T-helper 1 cell treated with Interleukin-12 subunit alpha and Interleukin-12 subunit beta and Interleukin-4 antibody, amounts not matched to agents 30 μg/mL and 1 μg/mL, for 36 hours (primary cell): ENCODE results near the gene PLEKHJ1.
A peak's percentile ranks its signal among the peaks of the same experiment; 100 is the strongest.

Experiments
- H3K27ac Mint-ChIP-seq: one replicate; pipeline ENCODE4 v1.8.0; 2021; ENCODE audit warnings: mild to moderate bottlenecking, mixed read lengths
- H3K27me3 Mint-ChIP-seq: one replicate; pipeline ENCODE4 v1.8.0; 2021; ENCODE audit warnings: low read depth, mixed read lengths
- H3K36me3 Mint-ChIP-seq: one replicate; pipeline ENCODE4 v1.8.0; 2021; ENCODE audit warnings: low read depth, mixed read lengths
- H3K4me1 Mint-ChIP-seq: one replicate; pipeline ENCODE4 v1.8.0; 2021; ENCODE audit warnings: low read depth, mixed read lengths
- H3K4me3 Mint-ChIP-seq: one replicate; pipeline ENCODE4 v1.8.0; 2021; ENCODE audit warnings: mild to moderate bottlenecking, moderate library complexity, mixed read lengths
- H3K9me3 Mint-ChIP-seq: one replicate; pipeline ENCODE4 v1.8.0; 2021; ENCODE audit warnings: mixed read lengths

Gene PLEKHJ1

DNA sequence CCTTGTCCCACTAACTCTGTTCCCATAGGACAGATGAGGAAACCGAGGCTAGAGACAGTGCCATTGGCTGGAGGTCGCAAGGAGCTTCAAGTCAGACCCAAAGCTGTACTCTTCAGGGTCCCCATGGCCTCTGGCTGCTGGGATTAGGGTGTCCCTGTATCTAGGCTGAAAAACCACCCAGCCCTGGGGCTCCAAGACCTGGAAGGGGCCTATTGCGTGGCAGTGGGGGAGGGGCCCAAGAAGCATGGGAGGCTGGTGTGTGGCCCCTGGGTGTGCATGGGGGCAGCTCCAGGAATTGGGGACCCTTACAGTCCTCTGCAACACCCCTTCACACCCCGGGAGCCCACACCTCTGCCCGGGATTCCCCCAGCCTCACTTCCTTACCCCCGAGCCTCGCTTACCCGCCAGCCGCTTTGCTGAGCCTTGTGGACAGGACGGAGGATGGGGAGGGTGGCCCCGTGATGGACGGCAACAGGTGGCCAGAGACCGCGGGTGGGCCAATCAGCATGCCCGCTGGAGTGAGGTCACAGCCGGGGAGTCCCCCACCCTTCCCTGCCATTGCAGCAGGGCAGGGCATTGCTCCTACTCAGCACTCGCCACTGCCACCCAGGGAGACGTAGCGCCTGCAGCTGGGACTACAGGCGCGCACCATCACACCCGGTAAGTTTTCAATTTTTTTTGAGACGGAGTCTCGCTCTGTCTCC lies 20.0 kb upstream of the PLEKHJ1 start, which contains the start of gene JSRP1:
TSS of gene JSRP1 (minus strand) at position 436 of the 704 bp plus-strand sequence. CDS start 1,103 bp downstream, outside the sequence.
- no peaks in the 10 kb centered on the region for H3K9me3 Mint-ChIP-seq
- peak within 1 kb of the TSS; percentile 99 for H3K27ac Mint-ChIP-seq
- H3K4me1 Mint-ChIP-seq = peaks cover 22% of the 10 kb centered on the region
- H3K4me3 Mint-ChIP-seq = no peak within 1 kb of the TSS
- peaks cover 8% of the 10 kb centered on the region for H3K27me3 Mint-ChIP-seq
- H3K36me3 Mint-ChIP-seq = no peaks in the 10 kb centered on the region

DNA sequence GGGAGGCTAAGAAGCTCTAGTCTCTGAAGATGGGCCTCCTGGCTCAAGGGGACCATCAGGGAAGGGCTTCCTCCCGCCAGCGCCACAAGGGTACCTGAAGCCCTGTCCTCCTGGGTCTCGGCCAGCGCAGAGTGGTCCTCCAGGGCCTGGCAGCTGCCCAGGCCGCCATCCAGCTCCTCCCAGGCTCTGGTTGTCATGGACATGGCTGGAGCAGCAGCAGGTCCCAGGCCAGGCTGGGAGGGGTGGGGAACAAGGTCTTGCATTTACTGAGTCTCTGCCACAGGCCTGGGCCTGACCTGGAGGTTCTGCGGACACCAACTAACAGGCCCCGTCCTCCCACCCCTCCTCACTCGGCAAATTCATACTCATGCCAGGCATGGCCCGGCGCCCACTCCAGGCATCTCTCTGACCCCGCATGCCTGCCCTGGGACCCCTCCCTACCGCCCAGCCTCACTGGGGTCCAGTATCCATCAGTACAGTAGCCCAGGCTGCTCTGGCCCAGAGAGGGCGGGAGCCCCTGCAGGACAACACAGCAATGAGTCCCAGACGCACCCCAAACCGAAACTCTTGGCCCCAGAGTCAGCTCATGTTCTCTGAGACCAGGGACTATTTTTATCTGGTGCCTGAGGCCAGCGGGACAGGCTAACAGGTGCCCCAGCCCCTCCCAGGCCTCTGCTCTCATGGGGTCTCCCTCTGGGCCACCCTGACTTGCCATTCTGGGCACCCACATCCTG lies 19.1 kb upstream of the PLEKHJ1 start:
- Mint-ChIP-seq H3K4me1 (peaks cover 19% of the 10 kb centered on the region), H3K27me3 (peaks cover 8% of the 10 kb centered on the region), H3K9me3 (no peaks in the 10 kb centered on the region), H3K36me3 (no peaks in the 10 kb centered on the region), H3K27ac (no peak overlapping the region), H3K4me3 (no peak overlapping the region)

DNA sequence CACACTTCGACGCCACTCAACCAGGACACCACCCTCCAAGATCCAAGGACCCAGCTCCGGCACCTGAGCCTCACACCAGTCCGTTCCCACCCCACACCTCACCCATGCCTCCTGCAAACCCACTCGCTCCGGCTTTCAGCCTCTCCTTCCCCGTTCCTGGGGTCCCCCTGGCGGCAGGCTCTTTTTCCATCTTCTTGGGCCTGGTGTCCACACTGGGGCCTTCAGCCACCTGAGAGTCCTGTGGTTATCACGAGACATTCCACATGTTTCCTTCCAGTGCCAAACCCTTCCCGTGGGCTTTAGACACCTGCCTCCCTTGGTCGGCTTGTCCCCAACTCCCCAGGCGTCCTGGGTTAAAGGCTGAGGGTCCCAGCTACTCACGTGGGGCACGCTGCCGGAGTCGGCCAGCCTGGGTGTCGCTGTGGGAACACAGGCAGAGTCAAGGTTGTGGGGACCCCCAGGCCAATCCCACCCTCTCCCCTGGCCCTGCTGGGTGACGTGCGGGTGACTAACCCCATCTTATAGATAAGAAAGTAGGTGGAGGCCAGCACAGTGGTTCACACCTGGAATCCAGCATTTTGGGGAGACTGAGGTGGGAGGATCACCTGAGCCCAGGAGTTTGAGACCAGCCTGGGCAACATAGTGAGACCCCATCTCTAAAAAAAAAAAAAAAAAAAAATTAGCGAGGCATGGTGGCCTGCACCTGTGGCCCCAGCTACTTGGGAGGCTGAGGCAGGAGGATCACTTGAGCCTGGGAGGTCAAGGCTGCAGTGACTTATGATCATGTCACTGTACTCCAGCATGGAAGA lies 18.1 kb upstream of the PLEKHJ1 start:
- Mint-ChIP-seq H3K36me3 (no peaks in the 10 kb centered on the region), H3K4me1 (peaks cover 17% of the 10 kb centered on the region), H3K27ac (no peak overlapping the region), H3K27me3 (peaks cover 8% of the 10 kb centered on the region), H3K4me3 (no peak overlapping the region), H3K9me3 (no peaks in the 10 kb centered on the region)

DNA sequence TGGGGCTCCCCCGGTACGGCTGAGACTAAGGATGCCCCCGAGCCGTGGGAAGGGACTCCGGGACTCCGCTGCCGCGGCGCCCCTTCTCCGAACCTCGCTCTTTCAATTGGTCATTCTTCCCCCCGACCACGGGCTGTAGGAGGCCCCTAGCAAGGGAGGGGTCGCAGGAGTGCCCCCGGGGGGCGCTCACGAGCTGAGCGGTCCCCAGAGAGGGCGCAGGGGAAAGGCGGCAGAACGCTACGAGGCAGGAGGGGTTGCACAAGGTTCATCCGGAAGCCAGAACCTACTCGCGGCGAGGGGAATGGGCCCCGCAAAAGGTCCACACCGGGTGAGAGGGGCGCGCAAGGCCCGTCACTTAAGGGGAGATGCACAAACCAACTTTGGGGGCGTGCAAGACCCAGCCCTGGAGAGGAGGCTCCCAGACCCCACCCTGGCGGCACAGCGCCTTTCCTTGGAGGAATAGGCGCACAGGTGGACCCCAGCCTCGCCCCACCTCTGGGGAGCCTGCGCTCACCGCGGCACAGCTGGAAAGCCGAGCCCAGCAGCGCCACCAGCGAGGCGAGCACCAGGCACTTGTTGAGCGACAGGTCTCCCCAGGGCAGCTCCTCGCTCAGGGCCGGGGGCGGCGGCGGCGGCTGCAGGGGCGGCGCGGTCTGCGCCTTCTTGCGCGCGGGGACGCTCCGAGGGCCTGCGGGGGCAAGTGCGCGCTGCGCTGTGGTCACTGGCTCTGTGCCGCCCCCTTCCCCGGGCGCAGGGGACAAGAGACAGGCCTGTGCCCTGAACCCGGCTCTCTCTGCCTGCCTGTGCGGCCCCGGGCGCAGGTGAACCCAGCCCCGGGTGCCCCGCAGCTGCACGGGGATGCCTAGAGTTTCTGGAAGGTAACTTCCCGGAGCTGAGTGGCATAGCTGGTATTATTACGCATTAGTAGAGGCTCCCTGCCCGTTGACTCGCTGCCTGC lies 17.3 kb upstream of the PLEKHJ1 start:
- H3K9me3 Mint-ChIP-seq = no peaks in the 10 kb centered on the region
- H3K36me3 Mint-ChIP-seq = peaks cover 3% of the 10 kb centered on the region
- H3K27ac Mint-ChIP-seq = no peak overlapping the region
- H3K4me1 Mint-ChIP-seq = peaks cover 11% of the 10 kb centered on the region
- peak overlapping the region; percentile 17 for H3K4me3 Mint-ChIP-seq
- peaks cover 8% of the 10 kb centered on the region for H3K27me3 Mint-ChIP-seq

DNA sequence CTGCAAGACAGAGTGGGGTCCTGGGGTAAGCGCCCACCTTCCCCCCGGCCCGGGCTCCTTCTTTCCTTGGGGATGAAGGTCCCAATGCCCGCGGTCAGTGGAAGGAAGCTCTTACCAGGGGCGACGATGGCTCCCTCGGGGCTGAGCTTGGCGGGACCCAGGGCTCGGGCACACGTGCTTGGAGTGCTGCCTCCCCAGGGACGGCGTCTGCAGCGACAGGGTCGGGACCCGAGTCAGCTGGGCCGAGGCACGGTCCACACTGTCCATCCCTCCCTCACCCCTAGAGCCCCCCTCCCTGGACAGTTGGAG lies 16.6 kb upstream of the PLEKHJ1 start:
- no peak overlapping the region for H3K27ac Mint-ChIP-seq
- peaks cover 5% of the 10 kb centered on the region for H3K4me1 Mint-ChIP-seq
- H3K4me3 Mint-ChIP-seq = peak overlapping the region; percentile 7
- peaks cover 4% of the 10 kb centered on the region for H3K36me3 Mint-ChIP-seq
- no peaks in the 10 kb centered on the region for H3K9me3 Mint-ChIP-seq
- peaks cover 8% of the 10 kb centered on the region for H3K27me3 Mint-ChIP-seq

DNA sequence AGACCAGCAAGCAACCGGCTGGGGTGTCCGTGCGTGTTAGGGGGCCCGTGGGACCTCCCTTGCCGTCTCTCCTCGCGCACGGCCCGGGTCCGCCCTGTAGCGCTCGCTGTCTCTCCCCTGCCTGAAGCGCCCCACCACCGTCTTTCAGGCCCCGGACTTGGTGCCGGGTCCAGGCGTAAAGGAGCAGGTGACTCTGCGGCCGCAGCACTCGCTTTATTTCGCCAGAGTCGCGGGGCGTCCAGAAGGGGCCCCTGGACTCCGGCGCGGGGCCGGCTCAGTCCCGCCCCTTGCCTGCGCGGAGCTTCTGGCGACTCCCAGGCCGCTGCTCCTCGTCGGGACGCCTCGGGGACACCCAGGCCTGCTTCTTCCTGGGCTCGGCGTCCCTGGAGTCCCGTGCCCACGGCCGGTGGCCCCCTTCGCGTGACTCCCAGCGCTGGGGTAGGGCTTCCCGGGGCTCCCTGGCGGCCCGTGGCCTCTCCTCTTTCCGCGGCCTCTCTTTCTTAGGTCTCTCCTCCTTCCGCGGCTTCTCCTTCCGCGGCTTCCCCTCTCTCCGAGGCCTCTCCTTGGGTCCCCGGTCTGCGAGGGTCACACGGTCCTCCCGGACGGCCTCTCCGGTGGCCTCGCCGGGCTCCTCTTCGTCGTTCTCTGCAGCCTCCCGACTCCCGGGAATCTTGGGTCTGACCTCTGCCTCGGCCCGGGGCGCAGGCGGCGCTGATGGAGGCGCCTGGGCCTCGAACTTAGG lies 16.1 kb upstream of the PLEKHJ1 start:
- peaks cover 4% of the 10 kb centered on the region for H3K36me3 Mint-ChIP-seq
- no peaks in the 10 kb centered on the region for H3K9me3 Mint-ChIP-seq
- H3K27me3 Mint-ChIP-seq = peaks cover 8% of the 10 kb centered on the region
- no peak overlapping the region for H3K27ac Mint-ChIP-seq
- peak overlapping the region; percentile 7 for H3K4me3 Mint-ChIP-seq
- H3K4me1 Mint-ChIP-seq = peaks cover 2% of the 10 kb centered on the region

DNA sequence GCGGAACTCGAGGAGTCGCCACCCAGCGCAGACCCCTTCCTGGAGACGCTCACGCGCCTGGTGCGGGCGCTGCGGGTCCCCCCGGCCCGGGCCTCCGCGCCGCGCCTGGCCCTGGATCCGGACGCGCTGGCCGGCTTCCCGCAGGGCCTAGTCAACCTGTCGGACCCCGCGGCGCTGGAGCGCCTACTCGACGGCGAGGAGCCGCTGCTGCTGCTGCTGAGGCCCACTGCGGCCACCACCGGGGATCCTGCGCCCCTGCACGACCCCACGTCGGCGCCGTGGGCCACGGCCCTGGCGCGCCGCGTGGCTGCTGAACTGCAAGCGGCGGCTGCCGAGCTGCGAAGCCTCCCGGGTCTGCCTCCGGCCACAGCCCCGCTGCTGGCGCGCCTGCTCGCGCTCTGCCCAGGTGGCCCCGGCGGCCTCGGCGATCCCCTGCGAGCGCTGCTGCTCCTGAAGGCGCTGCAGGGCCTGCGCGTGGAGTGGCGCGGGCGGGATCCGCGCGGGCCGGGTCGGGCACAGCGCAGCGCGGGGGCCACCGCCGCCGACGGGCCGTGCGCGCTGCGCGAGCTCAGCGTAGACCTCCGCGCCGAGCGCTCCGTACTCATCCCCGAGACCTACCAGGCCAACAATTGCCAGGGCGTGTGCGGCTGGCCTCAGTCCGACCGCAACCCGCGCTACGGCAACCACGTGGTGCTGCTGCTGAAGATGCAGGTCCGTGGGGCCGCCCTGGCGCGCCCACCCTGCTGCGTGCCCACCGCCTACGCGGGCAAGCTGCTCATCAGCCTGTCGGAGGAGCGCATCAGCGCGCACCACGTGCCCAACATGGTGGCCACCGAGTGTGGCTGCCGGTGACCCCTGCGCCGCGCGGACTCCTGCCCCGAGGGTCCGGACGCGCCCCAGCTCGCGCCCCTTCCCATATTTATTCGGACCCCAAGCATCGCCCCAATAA lies 15.3 kb upstream of the PLEKHJ1 start:
- Mint-ChIP-seq H3K4me1 (peaks cover 2% of the 10 kb centered on the region), H3K4me3 (no peak overlapping the region)

DNA sequence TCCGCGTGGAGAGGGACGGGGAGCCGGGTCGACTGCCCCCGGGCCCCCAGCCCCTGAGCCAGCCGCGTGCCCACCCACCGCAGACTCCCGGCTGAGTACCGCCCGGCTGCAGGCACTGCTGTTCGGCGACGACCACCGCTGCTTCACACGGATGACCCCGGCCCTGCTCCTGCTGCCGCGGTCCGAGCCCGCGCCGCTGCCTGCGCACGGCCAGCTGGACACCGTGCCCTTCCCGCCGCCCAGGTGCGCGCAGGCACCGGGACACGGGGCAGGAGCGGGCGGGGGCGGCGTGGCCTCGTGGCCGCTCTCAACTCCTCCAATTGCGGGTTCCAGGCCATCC lies 14.6 kb upstream of the PLEKHJ1 start:
- Mint-ChIP-seq H3K36me3 (peaks cover 9% of the 10 kb centered on the region), H3K9me3 (no peaks in the 10 kb centered on the region), H3K4me3 (no peak overlapping the region), H3K4me1 (peaks cover 2% of the 10 kb centered on the region), H3K27ac (no peak overlapping the region), H3K27me3 (peaks cover 8% of the 10 kb centered on the region)

More for the DNA sequence above, 15.3 kb upstream of the PLEKHJ1 start:
- Mint-ChIP-seq H3K36me3 (peaks cover 7% of the 10 kb centered on the region), H3K27ac (no peak overlapping the region), H3K9me3 (no peaks in the 10 kb centered on the region), H3K27me3 (peaks cover 8% of the 10 kb centered on the region)

DNA sequence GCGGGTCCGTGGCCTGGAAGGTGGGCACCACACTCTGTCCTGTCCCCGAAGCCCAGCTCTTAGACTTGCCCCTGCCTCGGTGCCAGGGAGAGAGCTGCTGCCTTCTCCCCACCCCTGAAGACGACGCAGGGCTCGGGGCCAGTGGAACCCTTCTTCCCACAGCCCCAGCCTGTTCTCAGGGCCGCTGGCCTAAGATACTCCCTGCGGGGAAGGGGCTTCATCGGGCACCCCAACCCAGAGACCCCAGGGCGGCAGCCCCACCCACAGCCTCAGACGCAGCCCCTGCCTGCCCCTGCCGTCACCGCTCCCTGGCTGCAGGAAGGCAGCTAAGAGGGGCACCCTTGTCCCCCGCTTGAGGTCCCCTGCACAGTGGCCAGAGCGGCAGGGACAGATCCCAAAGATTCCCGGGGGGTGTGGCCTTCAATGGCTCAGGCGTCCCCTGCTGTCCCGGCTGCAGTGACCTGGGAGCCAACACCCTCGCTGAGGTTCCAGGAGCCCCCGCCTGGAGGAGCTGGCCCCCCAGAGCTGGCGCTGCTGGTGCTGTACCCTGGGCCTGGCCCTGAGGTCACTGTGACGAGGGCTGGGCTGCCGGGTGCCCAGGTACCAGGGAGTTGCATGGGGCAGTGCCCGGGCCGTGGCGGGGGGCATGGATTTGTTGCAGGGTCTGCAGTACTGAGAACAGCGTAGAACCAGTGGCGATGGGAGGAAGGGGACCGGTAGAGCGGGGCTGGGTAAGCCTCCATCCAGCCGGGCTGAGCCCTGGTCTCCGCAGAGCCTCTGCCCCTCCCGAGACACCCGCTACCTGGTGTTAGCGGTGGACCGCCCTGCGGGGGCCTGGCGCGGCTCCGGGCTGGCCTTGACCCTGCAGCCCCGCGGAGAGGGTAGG lies 14.0 kb upstream of the PLEKHJ1 start:
- H3K9me3 Mint-ChIP-seq = no peaks in the 10 kb centered on the region
- H3K4me1 Mint-ChIP-seq = peaks cover 2% of the 10 kb centered on the region
- no peak overlapping the region for H3K4me3 Mint-ChIP-seq
- no peak overlapping the region for H3K27ac Mint-ChIP-seq
- H3K36me3 Mint-ChIP-seq = peaks cover 10% of the 10 kb centered on the region
- peaks cover 8% of the 10 kb centered on the region for H3K27me3 Mint-ChIP-seq

DNA sequence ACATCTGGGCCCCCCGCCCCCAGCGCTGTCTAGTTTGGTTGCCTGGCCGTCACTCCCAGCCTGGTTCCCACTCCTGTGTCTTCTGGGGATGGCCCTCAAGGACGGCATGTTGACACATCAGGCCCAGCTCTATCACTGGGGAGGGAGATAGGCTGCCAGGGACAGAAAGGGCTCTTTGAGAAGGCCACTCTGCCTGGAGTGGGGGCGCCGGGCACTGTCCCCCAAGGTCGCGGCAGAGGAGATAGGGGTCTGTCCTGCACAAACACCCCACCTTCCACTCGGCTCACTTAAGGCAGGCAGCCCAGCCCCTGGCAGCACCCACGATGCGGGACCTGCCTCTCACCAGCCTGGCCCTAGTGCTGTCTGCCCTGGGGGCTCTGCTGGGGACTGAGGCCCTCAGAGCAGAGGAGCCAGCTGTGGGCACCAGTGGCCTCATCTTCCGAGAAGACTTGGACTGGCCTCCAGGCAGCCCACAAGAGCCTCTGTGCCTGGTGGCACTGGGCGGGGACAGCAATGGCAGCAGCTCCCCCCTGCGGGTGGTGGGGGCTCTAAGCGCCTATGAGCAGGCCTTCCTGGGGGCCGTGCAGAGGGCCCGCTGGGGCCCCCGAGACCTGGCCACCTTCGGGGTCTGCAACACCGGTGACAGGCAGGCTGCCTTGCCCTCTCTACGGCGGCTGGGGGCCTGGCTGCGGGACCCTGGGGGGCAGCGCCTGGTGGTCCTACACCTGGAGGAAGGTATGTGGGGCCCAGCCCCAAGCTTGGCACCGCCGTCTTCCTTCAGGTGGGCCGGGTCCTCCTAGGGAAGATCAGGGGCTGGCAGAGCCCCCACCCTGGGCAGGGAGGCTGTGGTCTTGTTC lies 13.1 kb upstream of the PLEKHJ1 start, which contains the start of gene AMH:
TSS of gene AMH (plus strand) at position 314 of the 857 bp plus-strand sequence. CDS start at position 324, 10 bp downstream.
- Mint-ChIP-seq H3K36me3 (peaks cover 14% of the 10 kb centered on the region), H3K27me3 (peaks cover 7% of the 10 kb centered on the region), H3K4me3 (no peak within 1 kb of the TSS), H3K27ac (no peak within 1 kb of the TSS), H3K4me1 (peaks cover 2% of the 10 kb centered on the region), H3K9me3 (no peaks in the 10 kb centered on the region)
